GM21390 (cell line): ENCODE measurements around the gene TMC3.

Experiments
- ATAC-seq: cut with Tn5 transposase; IDR thresholded peaks from one replicate; pipeline ENCODE4 v1.9.1; 2021; ENCODE audit not compliant: unreplicated experiment

TMC3 gene

GRCh38 chr15:81301385-81301784, 72.6 kb downstream of the TMC3 start:
- ATAC-seq, result no peak

DNA sequence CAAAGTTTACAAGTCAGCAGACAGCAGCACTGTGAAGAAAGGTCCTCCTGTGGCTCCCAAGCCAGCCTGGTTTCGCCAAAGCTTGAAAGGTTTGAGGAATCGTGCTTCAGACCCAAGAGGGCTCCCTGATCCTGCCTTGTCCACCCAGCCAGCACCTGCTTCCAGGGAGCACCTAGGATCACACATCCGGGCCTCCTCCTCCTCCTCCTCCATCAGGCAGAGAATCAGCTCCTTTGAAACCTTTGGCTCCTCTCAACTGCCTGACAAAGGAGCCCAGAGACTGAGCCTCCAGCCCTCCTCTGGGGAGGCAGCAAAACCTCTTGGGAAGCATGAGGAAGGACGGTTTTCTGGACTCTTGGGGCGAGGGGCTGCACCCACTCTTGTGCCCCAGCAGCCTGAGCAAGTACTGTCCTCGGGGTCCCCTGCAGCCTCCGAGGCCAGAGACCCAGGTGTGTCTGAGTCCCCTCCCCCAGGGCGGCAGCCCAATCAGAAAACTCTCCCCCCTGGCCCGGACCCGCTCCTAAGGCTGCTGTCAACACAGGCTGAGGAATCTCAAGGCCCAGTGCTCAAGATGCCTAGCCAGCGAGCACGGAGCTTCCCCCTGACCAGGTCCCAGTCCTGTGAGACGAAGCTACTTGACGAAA, 74.3 kb downstream of the TMC3 start:
- ATAC-seq, result no peak

DNA sequence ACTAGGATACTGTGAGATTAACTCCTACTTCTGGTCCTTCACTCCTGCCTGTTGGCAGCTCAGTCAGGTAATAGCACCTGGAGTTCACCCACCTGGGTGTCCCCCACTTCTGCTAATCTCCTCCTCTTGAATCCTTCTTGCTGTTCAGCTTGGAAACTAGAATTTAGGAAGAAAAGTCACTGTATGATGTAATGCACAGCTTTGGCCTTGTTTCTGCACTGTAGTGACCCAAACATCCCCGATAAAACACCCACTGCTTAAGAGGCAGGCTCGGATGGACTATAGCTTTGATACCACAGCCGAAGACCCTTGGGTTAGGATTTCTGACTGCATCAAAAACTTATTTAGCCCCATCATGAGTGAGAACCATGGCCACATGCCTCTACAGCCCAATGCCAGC, 74.9 kb downstream of the TMC3 start:
- no peak for ATAC-seq

GRCh38 chr15:81298611-81299010, 75.4 kb downstream of the TMC3 start:
- no peak for ATAC-seq

DNA sequence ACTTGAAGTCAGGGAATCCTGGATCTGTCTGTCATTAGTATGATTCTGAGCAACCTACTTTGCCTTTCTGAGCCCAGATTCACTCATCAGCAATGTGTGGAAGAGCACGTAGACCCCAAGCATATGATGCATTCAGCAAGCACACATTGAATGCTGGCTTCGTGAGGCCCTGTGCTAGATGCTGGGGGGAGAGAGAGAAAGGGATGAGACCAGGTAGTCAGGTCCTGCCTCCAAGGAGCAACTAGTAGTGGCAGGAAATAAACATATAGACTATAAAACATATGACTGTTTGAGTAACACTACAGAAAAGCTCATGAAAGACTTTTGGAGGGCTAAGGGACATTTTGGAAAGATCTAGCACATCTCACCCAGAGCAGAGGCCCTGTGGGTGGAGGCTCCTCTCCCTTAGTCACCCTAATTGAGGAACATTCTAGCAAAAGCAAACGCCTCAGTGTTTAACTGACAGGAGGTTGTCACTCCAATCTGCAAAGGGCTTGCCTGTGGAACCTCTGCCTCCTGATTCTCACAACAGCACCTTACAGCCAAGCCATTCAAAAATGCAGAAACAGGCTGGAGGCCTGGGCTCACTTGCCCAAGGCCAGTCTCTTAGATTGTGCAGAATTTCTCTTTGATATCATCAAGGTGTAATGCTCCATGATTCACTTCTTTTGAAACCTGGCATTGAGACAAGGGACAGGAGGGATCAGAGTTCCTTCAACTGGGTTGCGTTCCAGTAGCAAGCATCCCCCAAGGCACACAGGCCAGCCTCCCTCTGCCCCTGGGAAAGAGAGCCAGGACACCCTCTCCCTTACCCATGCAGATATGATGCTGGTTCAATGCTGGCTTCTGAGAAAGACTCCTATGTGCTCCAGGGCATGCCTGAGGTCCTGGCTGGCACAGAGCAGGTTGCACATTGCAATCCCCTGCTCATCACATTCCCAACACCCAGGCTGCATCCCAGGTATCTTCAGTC, 76.1 kb downstream of the TMC3 start:
- ATAC-seq, result no peak

GRCh38 chr15:81297147-81297572, 76.9 kb downstream of the TMC3 start:
- ATAC-seq, result no peak

DNA sequence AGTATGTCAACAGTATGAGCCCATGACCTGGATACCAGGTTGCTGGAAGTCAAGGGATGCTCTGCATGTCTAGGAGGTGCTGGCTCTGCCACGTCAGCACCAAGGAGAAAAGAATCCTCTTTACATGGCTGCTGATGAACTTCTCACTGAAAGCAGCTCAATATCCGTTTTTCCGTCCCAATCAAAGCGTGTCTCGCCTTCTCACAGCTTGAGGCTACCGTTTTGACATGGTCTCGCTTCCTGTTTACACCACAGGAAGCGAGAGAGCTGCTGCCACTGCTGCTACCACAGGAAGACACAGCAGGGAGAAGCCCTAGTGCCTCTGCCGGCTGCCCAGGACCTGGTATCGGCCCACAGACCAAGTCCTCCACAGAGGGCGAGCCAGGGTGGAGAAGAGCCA, 77.3 kb downstream of the TMC3 start:
- ATAC-seq, result peak; percentile 45

- ATAC-seq, result no peak
Observed at GRCh38 chr15:81296186-81296585, 77.8 kb downstream of the TMC3 start.

DNA sequence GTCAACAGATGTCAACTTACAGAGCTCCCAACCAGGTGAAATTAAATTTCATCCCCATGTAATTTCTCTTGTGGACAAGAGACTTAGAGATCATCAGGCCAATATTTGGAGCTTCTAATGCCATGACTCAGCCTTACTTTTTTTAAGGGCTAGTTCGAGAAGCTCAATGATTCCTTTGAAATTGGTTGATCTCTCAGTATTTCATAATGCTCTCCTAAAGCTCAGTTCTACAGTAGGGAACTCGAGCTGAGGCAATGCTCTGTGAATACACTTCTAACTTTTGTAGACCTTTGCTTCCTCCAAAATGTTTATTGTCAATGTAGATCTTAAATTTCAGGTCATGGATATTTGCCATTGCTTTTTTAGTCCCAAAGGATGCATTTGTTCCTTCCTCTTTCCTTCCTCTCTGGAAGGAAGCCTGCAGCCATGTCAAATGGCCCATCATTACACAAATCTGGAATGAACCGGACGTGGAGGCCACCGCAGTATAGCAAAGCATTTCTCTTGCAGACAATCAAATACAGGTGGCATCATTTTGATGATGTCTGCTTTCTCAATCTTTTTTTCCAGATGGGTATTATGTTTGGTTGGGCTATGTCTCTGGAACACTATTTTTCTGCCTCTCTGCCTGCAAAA, 78.4 kb downstream of the TMC3 start:
- no peak for ATAC-seq

DNA sequence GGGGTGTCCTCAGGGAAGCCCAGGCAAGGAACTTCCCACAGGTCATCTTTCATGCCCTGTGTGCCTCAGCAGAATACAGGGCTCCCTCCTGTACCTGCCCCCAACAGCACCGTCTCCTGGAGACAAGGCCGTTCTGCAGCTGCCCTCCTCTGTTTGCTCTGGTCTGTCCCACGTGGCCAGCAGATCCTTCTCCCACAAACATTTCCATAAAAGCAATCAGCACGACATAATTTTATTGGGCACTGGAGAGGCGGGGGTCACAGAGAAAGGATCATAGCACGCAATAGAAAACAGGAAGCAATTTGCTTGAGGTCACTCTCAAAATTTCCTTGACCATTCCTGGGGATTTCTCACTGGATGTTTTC, 79.5 kb downstream of the TMC3 start:
- ATAC-seq, result no peak

- peak; percentile 62 for ATAC-seq
Observed at GRCh38 chr15:81293728-81294515, 80.1 kb downstream of the TMC3 start.

DNA sequence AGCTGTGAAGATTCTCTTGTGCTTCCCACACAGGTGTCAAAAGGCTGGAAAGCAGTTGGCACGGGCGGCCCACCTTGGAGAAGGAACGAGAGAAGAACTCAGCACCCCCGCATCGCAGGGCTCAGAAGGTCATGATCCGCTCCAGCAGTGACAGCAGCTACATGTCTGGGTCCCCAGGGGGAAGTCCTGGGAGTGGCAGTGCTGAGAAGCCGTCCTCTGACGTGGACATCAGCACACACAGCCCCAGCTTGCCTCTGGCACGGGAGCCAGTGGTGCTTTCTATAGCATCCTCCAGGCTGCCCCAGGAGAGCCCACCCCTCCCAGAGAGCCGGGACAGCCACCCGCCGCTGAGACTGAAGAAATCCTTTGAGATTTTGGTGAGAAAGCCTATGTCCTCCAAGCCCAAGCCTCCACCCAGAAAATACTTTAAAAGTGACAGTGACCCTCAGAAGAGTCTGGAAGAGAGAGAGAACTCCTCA, 81.5 kb downstream of the TMC3 start:
- ATAC-seq, result peak; percentile 29

DNA sequence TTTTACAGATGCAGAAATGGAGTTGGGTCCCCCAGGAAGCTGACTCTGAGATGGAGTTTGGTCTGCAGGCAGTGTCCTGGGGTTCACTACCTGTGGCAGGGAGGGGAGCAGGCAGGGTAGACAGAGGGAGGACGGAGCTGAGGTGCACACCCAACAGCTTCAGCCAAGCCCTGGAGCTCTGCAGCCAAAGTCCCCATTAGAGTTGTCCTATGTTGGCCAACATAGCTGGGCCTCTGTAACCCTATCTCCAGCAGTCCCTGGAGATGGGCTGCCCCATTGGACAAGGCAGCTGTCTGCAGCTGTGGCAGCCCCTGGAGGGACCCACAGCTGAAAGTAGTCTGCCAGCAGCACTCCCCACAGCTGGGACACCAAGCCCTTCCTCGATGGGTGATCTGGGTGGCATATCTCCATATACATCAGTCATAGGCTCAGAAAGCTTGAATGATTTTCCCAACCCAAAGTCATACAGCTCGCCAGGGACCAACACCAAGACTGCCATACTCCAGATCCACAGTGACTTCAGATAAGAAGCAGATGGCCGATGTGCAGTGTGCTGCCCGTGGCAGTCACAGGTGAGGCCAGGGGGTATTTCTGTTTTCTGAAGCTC, 82.0 kb downstream of the TMC3 start:
- no peak for ATAC-seq

DNA sequence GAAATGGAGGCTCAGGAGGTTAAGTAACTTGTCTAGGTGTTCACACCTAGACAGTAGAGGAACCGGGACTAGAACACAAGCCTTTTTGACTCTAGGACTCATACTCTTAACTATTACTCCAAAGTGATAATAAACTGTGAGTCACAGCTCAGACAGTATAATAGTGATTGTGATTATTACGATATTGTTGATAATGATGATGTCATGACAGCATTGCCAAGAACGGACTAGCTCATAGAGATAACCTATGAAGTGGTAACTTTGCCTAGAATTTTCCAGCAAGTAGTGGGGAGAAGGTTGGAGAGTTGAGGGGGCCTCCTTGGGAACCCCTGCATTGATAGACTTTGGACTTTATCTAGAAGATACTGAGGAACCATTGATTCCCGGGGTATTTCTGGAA, 84.1 kb downstream of the TMC3 start:
- no peak for ATAC-seq

DNA sequence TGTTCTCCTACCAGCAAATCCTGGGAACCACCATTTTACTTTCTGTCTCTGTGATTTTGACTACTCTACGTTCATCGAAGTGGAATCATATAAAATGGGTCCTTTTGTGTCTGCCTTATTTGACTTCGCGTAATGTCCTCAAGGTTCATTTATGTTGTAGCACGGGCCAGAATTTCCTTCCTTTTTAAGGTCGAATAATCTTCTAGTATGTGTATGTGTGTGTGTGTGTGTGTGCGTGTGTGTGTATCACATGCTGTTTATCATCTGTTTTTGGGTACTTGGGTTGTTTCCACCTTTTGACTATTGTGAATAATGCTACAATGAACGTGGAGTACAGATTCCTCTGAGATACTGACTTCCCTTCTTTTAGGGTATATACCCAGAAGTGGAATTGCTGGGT, 85.4 kb downstream of the TMC3 start:
- ATAC-seq, result no peak

DNA sequence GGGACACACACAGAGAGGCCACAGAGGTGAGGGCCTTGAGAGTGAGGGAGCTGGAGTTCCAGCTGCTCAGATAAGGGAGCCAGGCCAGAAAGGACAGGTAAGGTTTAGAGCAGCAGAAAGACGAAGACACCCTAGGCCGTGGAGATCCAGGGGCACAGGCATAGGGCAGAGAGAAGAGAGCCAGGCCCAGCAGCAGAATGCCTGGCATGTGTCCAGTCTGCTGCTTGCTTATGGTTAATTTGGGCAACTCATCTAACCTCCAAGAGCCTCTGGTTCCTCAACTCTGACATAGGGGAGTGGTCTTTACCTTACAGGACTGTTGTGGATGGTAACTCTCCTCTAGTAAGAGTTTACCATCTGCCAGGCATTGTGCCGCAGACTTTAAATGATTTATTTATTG, 86.0 kb downstream of the TMC3 start:
- no peak for ATAC-seq

DNA sequence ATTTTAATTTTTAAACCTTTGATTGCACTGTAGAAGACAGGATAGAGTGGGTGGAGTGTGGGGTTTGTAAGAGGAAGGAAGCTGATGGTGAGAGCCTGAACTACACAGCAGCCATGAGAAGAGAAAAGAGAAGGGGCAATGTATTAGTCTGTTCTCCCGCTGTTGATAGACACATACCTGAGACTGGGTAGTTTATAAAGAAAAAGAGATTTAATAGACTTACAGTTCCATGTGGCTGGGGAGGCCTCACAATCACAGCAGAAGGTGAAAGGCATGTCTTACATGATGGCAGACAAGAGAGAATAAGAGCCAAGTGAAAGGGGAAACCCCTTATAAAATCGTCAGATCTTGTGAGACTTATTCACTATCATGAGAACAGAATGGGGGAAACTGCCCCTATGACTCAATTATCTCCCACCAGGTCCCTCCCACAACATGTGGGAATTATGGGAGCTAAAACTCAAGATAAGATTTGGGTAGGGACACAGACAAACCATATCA, 87.3 kb downstream of the TMC3 start:
- ATAC-seq, result no peak

DNA sequence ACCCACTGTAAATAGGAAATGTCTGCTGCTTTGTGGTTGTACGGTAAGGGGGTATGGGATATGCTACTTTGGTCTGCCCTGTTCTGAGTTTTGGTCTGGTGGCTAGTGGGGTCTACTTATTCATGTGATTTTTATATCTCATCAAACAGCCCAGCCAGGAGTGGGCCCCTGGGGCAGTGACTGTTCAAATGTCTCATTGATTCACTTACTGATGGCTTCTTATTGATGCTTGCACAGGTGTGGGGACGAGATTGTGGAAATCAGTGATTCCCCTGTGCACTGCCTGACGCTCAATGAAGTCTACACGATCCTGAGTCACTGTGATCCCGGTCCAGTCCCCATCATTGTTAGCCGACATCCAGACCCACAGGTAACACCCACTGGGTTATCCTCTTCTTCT, 88.6 kb downstream of the TMC3 start:
- ATAC-seq, result no peak

DNA sequence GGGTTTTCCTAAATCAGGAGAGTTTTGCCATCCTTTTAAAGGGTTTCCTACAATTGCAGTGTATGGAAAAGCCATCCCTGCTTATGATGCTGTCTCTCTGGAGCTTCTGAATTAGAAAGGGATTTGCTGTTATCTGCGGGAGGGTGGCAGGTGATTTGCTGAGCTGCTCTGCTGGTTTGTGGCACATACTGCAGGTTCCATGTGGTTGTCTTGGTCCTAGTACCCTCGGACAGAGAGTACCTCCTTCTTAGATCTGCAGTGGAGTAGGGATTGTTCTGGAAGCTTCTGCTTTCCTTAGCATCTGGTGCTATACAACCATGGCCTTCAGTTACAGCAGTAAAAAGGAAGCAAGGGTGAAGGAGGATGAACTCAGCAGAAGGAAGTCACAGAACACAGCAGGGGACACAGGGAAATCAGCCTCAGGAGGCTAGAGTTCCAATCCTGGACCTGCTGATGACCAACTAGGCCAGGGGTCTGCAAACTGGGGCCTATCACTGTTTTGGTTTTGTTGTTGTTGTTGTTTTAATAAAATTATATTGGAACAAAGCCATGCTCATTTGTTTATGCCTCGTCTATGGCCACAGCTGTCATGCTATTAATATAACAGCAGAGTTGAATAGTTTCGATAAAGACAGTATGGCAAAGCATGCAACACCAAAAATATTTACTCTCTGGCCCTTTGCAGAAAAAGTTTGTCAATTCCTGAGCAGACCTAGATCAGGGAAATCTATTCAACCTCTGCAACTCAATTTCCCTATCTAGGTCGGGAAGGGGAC, 89.6 kb downstream of the TMC3 start:
- ATAC-seq, result peak; percentile 69

GRCh38 chr15:81282911-81283310, 91.1 kb downstream of the TMC3 start:
- no peak for ATAC-seq
